Breast epithelium (tissue), 3 donors: ENCODE measurements around the gene LAMC1.

Experiments
- CTCF ChIP-seq, 3 donors: fragments of 450-650 bp; IDR thresholded peaks; one replicate each; pipeline ENCODE4 v1.5.1; 2016 to 2017; ENCODE audit warnings: antibody characterized with exemption in 3 of 3, mild to moderate bottlenecking in 3 of 3, moderate library complexity in 3 of 3
- POLR2A ChIP-seq: fragments of 450-650 bp; IDR thresholded peaks from one replicate; pipeline ENCODE4 v1.6.1; 2016; ENCODE audit warnings: antibody characterized with exemption, mild to moderate bottlenecking, moderate library complexity
- POLR2AphosphoS5 ChIP-seq, 3 donors: sonication (generic); formaldehyde crosslinking; IDR thresholded peaks; one replicate each; pipeline ENCODE4 v1.6.1; 2017; ENCODE audit warnings: antibody characterized with exemption in 3 of 3

DNA sequence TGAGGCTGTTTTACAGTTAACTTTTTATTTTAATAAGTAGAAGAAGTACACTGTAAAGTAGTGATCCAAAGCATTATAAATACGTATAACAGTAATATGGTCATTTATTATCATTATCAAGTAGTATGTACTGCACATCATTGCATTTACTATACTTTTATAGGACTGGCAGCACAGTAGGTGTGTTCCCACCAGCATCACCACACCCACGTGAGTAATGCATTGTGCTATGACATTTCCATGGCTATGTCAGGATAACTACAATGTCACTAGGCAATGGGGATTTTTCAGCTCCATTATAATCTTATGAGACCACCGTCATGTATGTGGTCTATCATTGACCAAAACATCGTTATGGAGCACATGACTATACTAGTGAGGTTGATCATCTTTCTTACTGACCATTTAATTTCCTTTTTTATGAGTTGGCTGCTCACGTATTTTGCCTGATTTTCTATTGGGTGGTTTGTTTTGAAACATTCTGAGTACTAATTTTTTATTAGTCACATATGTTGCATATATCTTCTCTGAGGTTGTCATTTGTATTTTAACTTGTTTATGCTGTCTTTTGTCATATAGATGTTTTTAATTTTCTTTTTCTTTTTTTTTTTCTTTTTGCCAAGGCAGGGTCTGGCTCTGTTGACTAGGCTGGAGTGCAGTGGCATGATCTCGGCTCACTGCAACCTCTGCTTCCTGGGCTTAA, 44.9 kb upstream of the LAMC1 start:
- no peak for TF ChIP-seq CTCF (IDR thresholded peaks at IDR 0.05)
- TF ChIP-seq POLR2A: no peak
- TF ChIP-seq POLR2AphosphoS5 (IDR thresholded peaks at IDR 0.05): no peak
